SK-N-SH treated with all-trans-retinoic acid at 6 μM for 48 hours (cell line): Measurements from ENCODE around the gene USP13.

Experiments used
- ARNTL ChIP-seq: fragments of 450-650 bp; formaldehyde crosslinking; IDR thresholded peaks from 2 replicates; pipeline ENCODE4 v1.5.0; 2020; ENCODE audit warnings: low read depth, mild to moderate bottlenecking, moderate library complexity, borderline replicate concordance
- CSDC2 ChIP-seq: fragments of 250-450 bp; sonication (Bioruptor Pico); IDR thresholded peaks from 2 replicates; pipeline ENCODE4 v1.5.0; 2020; ENCODE audit warnings: mild to moderate bottlenecking, moderate library complexity
- ESRRG ChIP-seq: fragments of 250-450 bp; sonication (Bioruptor Pico); IDR thresholded peaks from 2 replicates; pipeline ENCODE4 v1.6.1; 2021; ENCODE audit warnings: mild to moderate bottlenecking
- GLIS3 ChIP-seq: fragments of 250-450 bp; sonication (Bioruptor Pico); IDR thresholded peaks from 2 replicates; pipeline ENCODE4 v1.5.0; 2020; ENCODE audit warnings: mild to moderate bottlenecking, moderate library complexity
- PATZ1 ChIP-seq: fragments of 250-450 bp; sonication (Bioruptor Pico); IDR thresholded peaks from 2 replicates; pipeline ENCODE4 v1.8.0; 2020; ENCODE audit warnings: mild to moderate bottlenecking, moderate library complexity, borderline replicate concordance
- ZFP30 ChIP-seq: fragments of 450-650 bp; formaldehyde crosslinking; IDR thresholded peaks from 2 replicates; pipeline ENCODE4 v1.5.0; 2022; ENCODE audit warnings: mild to moderate bottlenecking, moderate library complexity
- ZNF70 ChIP-seq: fragments of 450-650 bp; formaldehyde crosslinking; IDR thresholded peaks from 2 replicates; pipeline ENCODE4 v1.5.0; 2020; ENCODE audit warnings: mild to moderate bottlenecking, moderate library complexity

GRCh38 chr3:179624451-179624850 is 28.4 kb upstream of the USP13 start:
- TF ChIP-seq ARNTL (CRISPR knock-in tag) (no peak), GLIS3 (CRISPR knock-in tag) (no peak), CSDC2 (CRISPR knock-in tag) (no peak), ZFP30 (CRISPR knock-in tag) (no peak), PATZ1 (no peak), ZNF70 (no peak), ESRRG (CRISPR knock-in tag) (no peak)
